ENCODE results near the gene PRRT2. TPM values are rescaled to one million over a fixed set of nuclear protein-coding genes. Genes with fewer than 3 reads are reported as not detected.

The PRRT2 gene
- polyA plus RNA-seq, 2 of the 4 experiments (the other 2 are of a cell fraction), result 0.25 to 0.44 TPM

DNA sequence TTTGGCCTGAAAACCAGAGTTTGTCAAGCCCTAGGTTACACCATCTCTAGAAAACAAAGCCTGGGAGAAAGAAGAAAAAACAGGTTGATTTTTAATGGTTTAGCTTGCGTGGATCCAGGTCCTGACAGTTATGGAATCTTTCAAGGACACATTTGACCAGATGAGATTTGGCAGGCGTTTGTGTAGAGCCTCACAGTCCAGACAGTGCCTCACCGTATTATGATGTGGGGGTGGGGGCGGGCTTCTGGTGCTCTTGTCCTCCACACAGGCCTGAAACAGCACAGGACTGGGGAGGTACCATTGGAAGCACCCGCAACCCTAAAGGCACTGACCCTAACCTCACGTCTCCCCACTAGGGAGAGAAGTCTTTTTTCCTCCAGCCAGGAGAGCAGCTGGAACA lies 27.8 kb downstream of the PRRT2 start:
- Histone ChIP-seq H3K4me2 (no peak overlapping the region), H3K4me1 (peaks cover 12% of the 10 kb centered on the region), H3K4me3 (no peak overlapping the region), H3K9me3 (no peaks in the 10 kb centered on the region), H3K27ac (no peak overlapping the region)
- FAIRE-seq (no peak), ATAC-seq (no peak), DNase-seq (ENCODE audit: low read depth in 1 of 2, low spot score in 1 of 2) (no peak)
- 96% methylated on average over 6 of the region's 6 CpGs for WGBS (ENCODE audit: missing lambda C conversion rate)
- CTCF ChIA-PET, result interaction anchor here (7.6 to 26.2 kb wide), 2 partner anchors 9 to 22 kb away, joined by 53 to 568 read pairs; partner anchors contain the start of genes MAZ, MVP, PAGR1 and PRRT2
- POLR2A ChIA-PET, result interaction anchor here (0.7 kb wide), 1 partner anchor 14 kb away, joined by 6 read pairs; no protein-coding TSS in a partner anchor
- TF ChIP-seq NR3C1 (IDR thresholded peaks at IDR 0.05), result no peak
- no peak for TF ChIP-seq REST (IDR thresholded peaks at IDR 0.05)
- no peak for TF ChIP-seq MYC (IDR thresholded peaks at IDR 0.05; ENCODE audit: borderline replicate concordance, low read length)
- no peak for TF ChIP-seq ZSCAN20 (CRISPR knock-in tag; IDR thresholded peaks at IDR 0.05)
- TF ChIP-seq NFE2L2 (conservative IDR thresholded peaks at IDR 0.05; ENCODE audit: low read length), result no peak
- no peak for TF ChIP-seq JUN (IDR thresholded peaks at IDR 0.05)
- no peak for TF ChIP-seq NPAS2 (CRISPR knock-in tag; IDR thresholded peaks at IDR 0.05; ENCODE audit: borderline replicate concordance)
- TF ChIP-seq RAD21 (conservative IDR thresholded peaks at IDR 0.05 in 1 of 2, IDR thresholded peaks at IDR 0.05 in 1 of 2), result no peak
- TF ChIP-seq PBX3 (IDR thresholded peaks at IDR 0.05), result no peak
- TF ChIP-seq, protein P1, sequence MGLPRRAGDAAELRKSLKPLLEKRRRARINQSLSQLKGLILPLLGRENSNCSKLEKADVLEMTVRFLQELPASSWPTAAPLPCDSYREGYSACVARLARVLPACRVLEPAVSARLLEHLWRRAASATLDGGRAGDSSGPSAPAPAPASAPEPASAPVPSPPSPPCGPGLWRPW (IDR thresholded peaks at IDR 0.05), result no peak
- no peak for TF ChIP-seq ZFP36 (IDR thresholded peaks at IDR 0.05; ENCODE audit: borderline replicate concordance, partially characterized antibody)

DNA sequence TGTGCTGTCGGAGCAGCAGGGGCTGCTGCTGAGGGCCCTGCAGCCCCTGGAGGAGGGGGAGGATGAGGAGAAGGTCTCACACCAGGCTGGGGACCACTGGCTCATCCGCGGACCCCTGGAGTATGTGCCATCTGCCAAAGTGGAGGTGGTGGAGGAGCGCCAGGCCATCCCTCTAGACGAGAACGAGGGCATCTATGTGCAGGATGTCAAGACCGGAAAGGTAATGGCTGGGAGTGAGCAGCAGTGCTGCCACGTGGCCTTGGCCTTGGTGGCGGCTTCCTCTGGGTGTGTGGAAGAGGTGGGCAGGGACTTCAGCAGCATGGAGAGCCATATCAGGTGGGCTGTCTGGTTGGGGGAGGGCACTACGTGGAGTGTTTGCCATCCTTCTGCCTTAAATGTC lies 28.2 kb downstream of the PRRT2 start:
- CTCF ChIA-PET, result interaction anchor here (1.1 to 26.2 kb wide), 3 partner anchors 8 to 165 kb away, joined by 3 to 568 read pairs (median 53); partner anchors contain the start of genes MAZ, MVP, PAGR1 and PRRT2
- no peak overlapping the region for H3K4me3 ChIP-seq
- H3K9me3 ChIP-seq, result no peaks in the 10 kb centered on the region
- POLR2A ChIA-PET, result interaction anchor here (0.7 kb wide), 1 partner anchor 15 kb away, joined by 6 read pairs; no protein-coding TSS in a partner anchor
- WGBS (ENCODE audit: missing lambda C conversion rate), result 94% methylated on average over 9 of the region's 10 CpGs
- H3K4me2 ChIP-seq, result no peak overlapping the region
- FAIRE-seq (no peak), DNase-seq (ENCODE audit: low read depth in 1 of 2, low spot score in 1 of 2) (no peak), ATAC-seq (no peak)
- peaks cover 8% of the 10 kb centered on the region for H3K4me1 ChIP-seq
- H3K27ac ChIP-seq, result no peak overlapping the region
- TF ChIP-seq TP53 (CRISPR knock-in tag; IDR thresholded peaks at IDR 0.05) (no peak), EP300 (IDR thresholded peaks at IDR 0.05) (no peak)

GRCh38 chr16:29841631-29842030 lies 29.6 kb downstream of the PRRT2 start:
- 93% methylated on average over 23 of the region's 23 CpGs for WGBS (ENCODE audit: missing lambda C conversion rate)
- Histone ChIP-seq H3K4me2 (no peak overlapping the region), H3K4me3 (no peak overlapping the region), H3K9me3 (no peaks in the 10 kb centered on the region), H3K4me1 (no peaks in the 10 kb centered on the region), H3K27ac (no peak overlapping the region)
- CTCF ChIA-PET, result interaction anchor here (0.6 to 26.2 kb wide), 7 partner anchors 14 to 1368 kb away, joined by 3 to 568 read pairs (median 3); partner anchors contain the start of genes ASPHD1, MAZ, MVP and PAGR1
- FAIRE-seq (no peak), ATAC-seq (no peak), DNase-seq (ENCODE audit: low read depth in 1 of 2, low spot score in 1 of 2) (no peak)
- no peak for TF ChIP-seq MAZ (IDR thresholded peaks at IDR 0.05; ENCODE audit: borderline replicate concordance, low read depth, low read length)
- no peak for TF ChIP-seq CHD4 (IDR thresholded peaks at IDR 0.05; ENCODE audit: borderline replicate concordance)
- no peak for TF ChIP-seq REST (IDR thresholded peaks at IDR 0.05)
- no peak for TF ChIP-seq ZNF302 (CRISPR knock-in tag; IDR thresholded peaks at IDR 0.05)
- POLR2A ChIA-PET, result no interaction called here
